B cell (primary cell): ENCODE measurements around the gene CFC1. TPM values are rescaled to one million over a fixed set of nuclear protein-coding genes. Genes with fewer than 3 reads are reported as not detected.
"Not testable (repeated sequence)": the region's sequence is repeated elsewhere in the genome, so short reads cannot be mapped to it uniquely, and the experiment has no call there.

Experiments used
- ATAC-seq: fragments of 200-7000 bp; cut with Tn5 transposase; one replicate; pipeline ENCODE4 v1.10.0; 2021; ENCODE audit warnings: low read depth, mild to moderate bottlenecking, moderate number of reproducible peaks, moderate library complexity
- CTCF ChIA-PET: fragments of 350-600 bp; sonication (Branson Sonifier 250); formaldehyde crosslinking; loops from one replicate; lab custom pipeline; 2021; ENCODE audit warnings: antibody characterized with exemption, inconsistent platforms; lab: Charles Lee
- POLR2A ChIA-PET: fragments of 350-600 bp; sonication (Branson Sonifier 250); formaldehyde crosslinking; loops from one replicate; lab custom pipeline; 2021; ENCODE audit warnings: antibody characterized with exemption; lab: Charles Lee
- DNase-seq: peaks from one replicate; pipeline ENCODE4 v3.0.0; 2013
- H2AFZ ChIP-seq: 2 replicates; pipeline ENCODE4 v1.6.1; 2012; ENCODE audit warnings: mild to moderate bottlenecking, low read depth, low read length; ENCODE audit not compliant: insufficient read depth, poor library complexity, severe bottlenecking
- H3K27ac ChIP-seq, 2 donors: 1 replicate in 1 of 2; 2 replicates in 1 of 2; pipeline ENCODE4 v1.5.1; 2012 to 2013; ENCODE audit warnings: low read length in 2 of 2, mild to moderate bottlenecking in 2 of 2, moderate library complexity in 1 of 2
- H3K27me3 ChIP-seq, 4 experiments: fragments of 200-600 bp in 1 of 4; sonication (generic) in 1 of 4; replicated peaks in 1 of 4; 1 replicate in 2 of 4; 2 replicates in 2 of 4; pipeline versions ENCODE4 v1.6.1 to v1.7.0; 2013 to 2016; ENCODE audit warnings: low read length in 3 of 4, mild to moderate bottlenecking in 2 of 4, mixed read lengths in 1 of 4, moderate library complexity in 1 of 4; ENCODE audit not compliant: insufficient read depth in 4 of 4, control insufficient read depth in 3 of 4; ENCODE audit errors: control extremely low read depth in 1 of 4
- H3K36me3 ChIP-seq, 2 experiments: replicated peaks in 1 of 2; 1 replicate in 1 of 2; 2 replicates in 1 of 2; pipeline versions ENCODE4 v1.6.1 to v1.7.1; 2013; ENCODE audit warnings: low read length in 1 of 2; ENCODE audit not compliant: insufficient read depth in 2 of 2, control insufficient read depth in 1 of 2; ENCODE audit errors: control extremely low read depth in 1 of 2, extremely low read depth in 1 of 2
- H3K4me1 ChIP-seq, 2 donors: fragments of 200-600 bp in 1 of 2; sonication (generic) in 1 of 2; 1 replicate in 1 of 2; 2 replicates in 1 of 2; pipeline versions ENCODE4 v1.5.1 to v1.6.1; 2013 to 2017; ENCODE audit warnings: low read length in 2 of 2; ENCODE audit not compliant: control insufficient read depth in 2 of 2, insufficient read depth in 2 of 2
- H3K4me2 ChIP-seq: replicated peaks from 2 replicates; pipeline ENCODE3; 2012; ENCODE audit warnings: mild to moderate bottlenecking, low read depth, low read length; ENCODE audit not compliant: poor library complexity, severe bottlenecking
- H3K4me3 ChIP-seq, 5 experiments: fragments of 200-600 bp in 1 of 5; sonication (generic) in 1 of 5; 1 replicate in 3 of 5; 2 replicates in 2 of 5; pipeline versions ENCODE4 v1.5.1 to v1.7.0; 2011 to 2016; ENCODE audit warnings: low read length in 4 of 5, mild to moderate bottlenecking in 4 of 5, low read depth in 2 of 5, control low read depth in 1 of 5, moderate library complexity in 1 of 5; ENCODE audit not compliant: insufficient read depth in 1 of 5; ENCODE audit errors: control extremely low read depth in 1 of 5, extremely low read depth in 1 of 5
- H3K79me2 ChIP-seq: fragments of 200-600 bp; sonication (generic); one replicate; pipeline ENCODE4 v1.6.0; 2016; ENCODE audit warnings: low read length; ENCODE audit not compliant: control insufficient read depth, insufficient read depth
- H3K9ac ChIP-seq: fragments of 200-600 bp; sonication (generic); 2 replicates; pipeline ENCODE4 v1.6.1; 2017; ENCODE audit warnings: mild to moderate bottlenecking, low read length, moderate library complexity
- H3K9me3 ChIP-seq, 3 donors: one replicate each; pipeline versions ENCODE4 v1.6.1 to v1.7.1; 2013; ENCODE audit warnings: low read length in 2 of 3; ENCODE audit not compliant: control insufficient read depth in 2 of 3, insufficient read depth in 1 of 3; ENCODE audit errors: control extremely low read depth in 1 of 3
- H4K20me1 ChIP-seq: 2 replicates; pipeline ENCODE4 v1.6.0; 2012; ENCODE audit warnings: mild to moderate bottlenecking, low read length; ENCODE audit not compliant: insufficient read depth, control insufficient read depth, poor library complexity, severe bottlenecking
- H3K27ac Mint-ChIP-seq: one replicate; pipeline ENCODE4 v1.8.0; 2021; ENCODE audit warnings: mixed read lengths
- H3K27me3 Mint-ChIP-seq: one replicate; pipeline ENCODE4 v1.8.0; 2021; ENCODE audit warnings: mixed read lengths
- H3K4me1 Mint-ChIP-seq: one replicate; pipeline ENCODE4 v1.8.0; 2021; ENCODE audit warnings: mixed read lengths
- H3K4me3 Mint-ChIP-seq: one replicate; pipeline ENCODE4 v1.8.0; 2021; ENCODE audit warnings: mixed read lengths
- H3K9me3 Mint-ChIP-seq: one replicate; pipeline ENCODE4 v1.8.0; 2022; ENCODE audit warnings: mixed read lengths; ENCODE audit not compliant: insufficient read depth
- WGBS: methylation state at CpG from one replicate; pipeline ENCODE4 v1.1.5; 2013; ENCODE audit warnings: missing lambda C conversion rate; ENCODE audit not compliant: insufficient coverage; 5-methylcytosine and 5-hydroxymethylcytosine counted together
- intact Hi-C: fragments of 100-400 bp; cut with micrococcal nuclease; formaldehyde crosslinking; loops from one replicate; pipeline ENCODE4 v1.10.0; 2022
- polyA minus RNA-seq: library from RNA; depleted of rRNA, polyadenylated mRNA; stranded (reverse); fragments of >200 nt; gene quantifications from 2 replicates; pipeline ENCODE4 v1.2.3, GENCODE V29; 2012
- polyA plus RNA-seq: library from polyadenylated mRNA; depleted of rRNA; stranded (reverse); fragments of >200 nt; gene quantifications from 2 replicates; pipeline ENCODE4 v1.2.3, GENCODE V29; 2012
- total RNA-seq, 2 donors: library from RNA; stranded (reverse); fragments of 120-200 nt in 1 of 2; gene quantifications; 1 replicate in 1 of 2; 2 replicates in 1 of 2; pipeline versions ENCODE4 v1.2.3 to v1.2.4, GENCODE V29; 2013 to 2022

CFC1 gene
- not detected in 2 replicates for total RNA-seq
- total RNA-seq (2013) = not detected
- polyA plus RNA-seq = not detected in 2 replicates
- not detected in 2 replicates for polyA minus RNA-seq

GRCh38 chr2:130599393-130599792 is at the start of gene CFC1:
CFC1 (minus strand) TSS chr2:130599575; CDS start chr2:130599287, 288 bp downstream.
- H3K27me3 Mint-ChIP-seq, CTCF ChIA-PET, H4K20me1 ChIP-seq, H2AFZ ChIP-seq, H3K9me3 Mint-ChIP-seq, H3K4me3 ChIP-seq, H3K4me2 ChIP-seq, H3K4me1 Mint-ChIP-seq, DNase-seq, POLR2A ChIA-PET, H3K4me3 Mint-ChIP-seq, H3K27ac Mint-ChIP-seq, ATAC-seq, H3K79me2 ChIP-seq, intact Hi-C loops, H3K9ac ChIP-seq, H3K4me1 ChIP-seq, H3K27ac ChIP-seq, H3K9me3 ChIP-seq, H3K27me3 ChIP-seq, H3K36me3 ChIP-seq: not testable (repeated sequence)
- no CpG with 5 or more reads among the region's 6 CpGs for WGBS

- H3K4me2 ChIP-seq, H3K27ac ChIP-seq, H3K4me1 ChIP-seq, H3K27ac Mint-ChIP-seq, H3K36me3 ChIP-seq, ATAC-seq, H3K79me2 ChIP-seq, POLR2A ChIA-PET, H3K9me3 Mint-ChIP-seq, H2AFZ ChIP-seq, H3K27me3 ChIP-seq, H4K20me1 ChIP-seq, intact Hi-C loops, H3K4me3 ChIP-seq, H3K4me1 Mint-ChIP-seq, H3K27me3 Mint-ChIP-seq, H3K9ac ChIP-seq, H3K9me3 ChIP-seq, CTCF ChIA-PET, DNase-seq, H3K4me3 Mint-ChIP-seq: not testable (repeated sequence)
- no CpG with 5 or more reads among the region's 4 CpGs for WGBS
Measured at GRCh38 chr2:130641688-130642087, 42.3 kb upstream of the CFC1 start.

GRCh38 chr2:130638973-130639372 is 39.6 kb upstream of the CFC1 start:
- H3K4me1 ChIP-seq, H3K27me3 Mint-ChIP-seq, CTCF ChIA-PET, ATAC-seq, H3K27me3 ChIP-seq, DNase-seq, H3K79me2 ChIP-seq, H4K20me1 ChIP-seq, POLR2A ChIA-PET, H3K4me3 Mint-ChIP-seq, H3K36me3 ChIP-seq, H3K4me1 Mint-ChIP-seq, H3K4me2 ChIP-seq, H3K4me3 ChIP-seq, H2AFZ ChIP-seq, H3K27ac Mint-ChIP-seq, H3K9me3 Mint-ChIP-seq, H3K27ac ChIP-seq, intact Hi-C loops, H3K9ac ChIP-seq, H3K9me3 ChIP-seq: not testable (repeated sequence)
- WGBS = no CpG with 5 or more reads among the region's 2 CpGs

GRCh38 chr2:130628784-130629475 is 29.6 kb upstream of the CFC1 start:
- POLR2A ChIA-PET, H3K9ac ChIP-seq, ATAC-seq, intact Hi-C loops, DNase-seq, H3K9me3 Mint-ChIP-seq, H3K4me3 ChIP-seq, H4K20me1 ChIP-seq, H3K9me3 ChIP-seq, H2AFZ ChIP-seq, H3K79me2 ChIP-seq, H3K27me3 ChIP-seq, H3K36me3 ChIP-seq, H3K27ac Mint-ChIP-seq, H3K4me3 Mint-ChIP-seq, H3K4me2 ChIP-seq, H3K4me1 Mint-ChIP-seq, H3K27ac ChIP-seq, H3K27me3 Mint-ChIP-seq, CTCF ChIA-PET, H3K4me1 ChIP-seq: not testable (repeated sequence)
- WGBS = 76% methylated on average over 6 of the region's 10 CpGs
